GM21723 (cell line): ENCODE data around the gene EFNA5.

ENCODE experiments used
- ATAC-seq: cut with Tn5 transposase; IDR thresholded peaks from one replicate; pipeline ENCODE4 v1.9.1; 2021; ENCODE audit warnings: mild to moderate bottlenecking, moderate library complexity; ENCODE audit not compliant: unreplicated experiment

EFNA5 gene

GRCh38 chr5:107646418-107646817 lies 24.3 kb downstream of the EFNA5 start:
- ATAC-seq: no peak

- ATAC-seq: no peak
These were observed 30.2 kb downstream of the EFNA5 start for GRCh38 chr5:107640568-107640967.

GRCh38 chr5:107639990-107640389 lies 30.7 kb downstream of the EFNA5 start:
- no peak for ATAC-seq

GRCh38 chr5:107636555-107636954 lies 34.2 kb downstream of the EFNA5 start:
- ATAC-seq: no peak

GRCh38 chr5:107636068-107636467 lies 34.7 kb downstream of the EFNA5 start:
- no peak for ATAC-seq

- ATAC-seq: no peak
These were observed 35.5 kb downstream of the EFNA5 start for GRCh38 chr5:107634981-107635848.

- ATAC-seq: no peak
These were observed 37.4 kb downstream of the EFNA5 start for GRCh38 chr5:107633171-107633901.

- ATAC-seq: no peak
These were observed 38.9 kb downstream of the EFNA5 start for GRCh38 chr5:107631805-107632362.

- ATAC-seq: no peak
These were observed 40.6 kb downstream of the EFNA5 start for GRCh38 chr5:107630184-107630583.

- ATAC-seq: no peak
These were observed 46.5 kb downstream of the EFNA5 start for GRCh38 chr5:107624235-107624634.

- no peak for ATAC-seq
These were observed 49.6 kb downstream of the EFNA5 start for GRCh38 chr5:107621089-107621488.

GRCh38 chr5:107619781-107620180 lies 51.0 kb downstream of the EFNA5 start:
- no peak for ATAC-seq

- no peak for ATAC-seq
These were observed 52.5 kb downstream of the EFNA5 start for GRCh38 chr5:107618242-107618641.

GRCh38 chr5:107617052-107617451 lies 53.7 kb downstream of the EFNA5 start:
- no peak for ATAC-seq

GRCh38 chr5:107616213-107616612 lies 54.5 kb downstream of the EFNA5 start:
- ATAC-seq: no peak

GRCh38 chr5:107615299-107615817 lies 55.4 kb downstream of the EFNA5 start:
- no peak for ATAC-seq

- no peak for ATAC-seq
These were observed 58.2 kb downstream of the EFNA5 start for GRCh38 chr5:107612541-107612940.

- ATAC-seq: no peak
These were observed 59.9 kb downstream of the EFNA5 start for GRCh38 chr5:107610798-107611197.

- no peak for ATAC-seq
These were observed 62.9 kb downstream of the EFNA5 start for GRCh38 chr5:107607671-107608345.

GRCh38 chr5:107607196-107607595 lies 63.5 kb downstream of the EFNA5 start:
- ATAC-seq: no peak

GRCh38 chr5:107605596-107606125 lies 65.1 kb downstream of the EFNA5 start:
- ATAC-seq: no peak
